ENCODE data around the gene TNFRSF6B. TPM values are rescaled to one million over a fixed set of nuclear protein-coding genes. Genes with fewer than 3 reads are reported as not detected.

Gene TNFRSF6B
- total and polyA plus RNA-seq, 2 of the 4 experiments (the other 2 are of a cell fraction) = 1.3 to 11.0 TPM

GRCh38 chr20:63705232-63706026 is 9.0 kb downstream of the TNFRSF6B start:
- H3K4me2 ChIP-seq (ENCODE audit: low read depth, low read length) = no peak overlapping the region
- H3K4ac ChIP-seq (ENCODE audit: low read depth, low read length) = no peak overlapping the region
- peaks cover 18 to 78% of the 10 kb centered on the region in 2 experiments for H3K79me1 ChIP-seq (ENCODE audit: low read depth in 1 of 2, low read length in 2 of 2)
- no peak overlapping the region for H2BK20ac ChIP-seq (ENCODE audit: low read depth, low read length)
- no peak overlapping the region for H4K8ac ChIP-seq (ENCODE audit: low read depth in 2 of 2, low read length in 2 of 2)
- H2AK5ac ChIP-seq (ENCODE audit: low read depth, low read length) = no peak overlapping the region
- H3K4me3 ChIP-seq (ENCODE audit: insufficient read depth, low read depth, low read length) = no peak overlapping the region
- H3K36me3 ChIP-seq (ENCODE audit: control insufficient read depth, insufficient read depth, low read length) = peaks cover 36% of the 10 kb centered on the region
- no peak overlapping the region for H3K27ac ChIP-seq (ENCODE audit: insufficient read depth, low read length)
- H3K9me1 ChIP-seq (ENCODE audit: insufficient read depth, low read length) = no peaks in the 10 kb centered on the region
- BruUV-seq (replicated peaks) = no TSS peak
- WGBS, 2 experiments (ENCODE audit: extremely low coverage in 2 of 2, insufficient read length in 1 of 2) = 100% methylated on average over 3 of the region's 8 CpGs; no CpG with 5 or more reads in 1 of the 2 experiments
- H2AK9ac ChIP-seq (replicated peaks; ENCODE audit: low read depth, low read length, poor library complexity) = peak overlapping the region; percentile 98
- DNase-seq = no peak
- intact Hi-C loops (cut with micrococcal nuclease) = loop anchor here (2.0 kb wide), 1 partner anchor 159 kb away; the partner anchor contains the start of gene TPD52L2
- no peaks in the 10 kb centered on the region; the same call in 1 of the 2 replicates for H4K20me1 ChIP-seq (ENCODE audit: insufficient read depth, low read length)
- ATAC-seq (ENCODE audit: low read depth) = no peak
- H2BK15ac ChIP-seq (ENCODE audit: low read depth, low read length) = no peak overlapping the region
- no peak overlapping the region for H2BK120ac ChIP-seq (ENCODE audit: low read depth, low read length)
- dilution Hi-C loops (cut with HindIII; ENCODE audit: low sequenced_read_pairs, unreplicated experiment) = no loop called here
- H3K56ac ChIP-seq (ENCODE audit: extremely low read depth, insufficient read depth, low read length) = no peak overlapping the region
- no peak overlapping the region for H4K91ac ChIP-seq (ENCODE audit: insufficient read depth, low read depth, low read length)
- in situ Hi-C loops (cut with MboI; ENCODE audit: low sequenced_read_pairs) = loop anchor here (10.0 kb wide), 1 partner anchor 159 kb away; the partner anchor contains the start of genes ABHD16B and TPD52L2
- no peaks in the 10 kb centered on the region for H3K27me3 ChIP-seq (ENCODE audit: control insufficient read depth, insufficient read depth, low read length)
- H3K9ac ChIP-seq (ENCODE audit: low read depth, low read length) = no peak overlapping the region
- H4K5ac ChIP-seq (ENCODE audit: low read depth, low read length) = no peak overlapping the region
- no peak for TF ChIP-seq RCOR1 (IDR thresholded peaks at IDR 0.05; ENCODE audit: insufficient replicate concordance, low read length)
- no peak for TF ChIP-seq USF2 (IDR thresholded peaks at IDR 0.05; ENCODE audit: low read depth, low read length)
- no peak for TF ChIP-seq MXI1 (IDR thresholded peaks at IDR 0.05; ENCODE audit: borderline replicate concordance, low read depth, low read length)
- TF ChIP-seq RAD21 (IDR thresholded peaks at IDR 0.05; ENCODE audit: low read length) = no peak
- TF ChIP-seq, protein P1, sequence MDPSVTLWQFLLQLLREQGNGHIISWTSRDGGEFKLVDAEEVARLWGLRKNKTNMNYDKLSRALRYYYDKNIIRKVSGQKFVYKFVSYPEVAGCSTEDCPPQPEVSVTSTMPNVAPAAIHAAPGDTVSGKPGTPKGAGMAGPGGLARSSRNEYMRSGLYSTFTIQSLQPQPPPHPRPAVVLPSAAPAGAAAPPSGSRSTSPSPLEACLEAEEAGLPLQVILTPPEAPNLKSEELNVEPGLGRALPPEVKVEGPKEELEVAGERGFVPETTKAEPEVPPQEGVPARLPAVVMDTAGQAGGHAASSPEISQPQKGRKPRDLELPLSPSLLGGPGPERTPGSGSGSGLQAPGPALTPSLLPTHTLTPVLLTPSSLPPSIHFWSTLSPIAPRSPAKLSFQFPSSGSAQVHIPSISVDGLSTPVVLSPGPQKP (IDR thresholded peaks at IDR 0.05; ENCODE audit: borderline replicate concordance, low read depth, low read length) = no peak
- TF ChIP-seq NFE2L2 (IDR thresholded peaks at IDR 0.05; ENCODE audit: low read depth, low read length) = no peak
- TF ChIP-seq CHD1 (IDR thresholded peaks at IDR 0.05; ENCODE audit: low read depth, low read length) = no peak
- no peak for TF ChIP-seq FOS (IDR thresholded peaks at IDR 0.05; ENCODE audit: low read depth, low read length)
- no peak for TF ChIP-seq MAZ (IDR thresholded peaks at IDR 0.05; ENCODE audit: borderline replicate concordance, low read depth, low read length)
- no peak for TF ChIP-seq SMC3 (IDR thresholded peaks at IDR 0.05; ENCODE audit: low read depth, low read length)
- TF ChIP-seq CEBPB (IDR thresholded peaks at IDR 0.05; ENCODE audit: low read depth, low read length) = no peak
- no peak for TF ChIP-seq POLR2A (IDR thresholded peaks at IDR 0.05; ENCODE audit: low read depth, low read length)
- no peak for TF ChIP-seq RFX5 (IDR thresholded peaks at IDR 0.05; ENCODE audit: low read depth, low read length)
- no peak for TF ChIP-seq MAFK (IDR thresholded peaks at IDR 0.05; ENCODE audit: low read depth, low read length)
- no peak overlapping the region for H2AFZ ChIP-seq (replicated peaks; ENCODE audit: low read length, poor library complexity)
- ChIA-PET POLR2A (ENCODE audit: unreplicated experiment) (no interaction called here), CTCF (no interaction called here)
- H3K23ac ChIP-seq (ENCODE audit: low read depth, low read length) = no peak overlapping the region
- no peaks in the 10 kb centered on the region for H3K9me3 ChIP-seq (ENCODE audit: control insufficient read depth, insufficient read depth, low read length)
- H3K18ac ChIP-seq (ENCODE audit: low read depth, low read length) = no peak overlapping the region
- no peak overlapping the region for H2BK5ac ChIP-seq (ENCODE audit: low read depth, low read length, poor library complexity, severe bottlenecking)
- H3K4me1 ChIP-seq (ENCODE audit: control insufficient read depth, insufficient read depth, low read length) = peaks cover 10% of the 10 kb centered on the region
- no peak overlapping the region for H3K14ac ChIP-seq (replicated peaks; ENCODE audit: low read depth, low read length)
